HTR-8/SVneo (cell line): ENCODE measurements around the gene DDIAS.
"Not testable (repeated sequence)": the region's sequence is repeated elsewhere in the genome, so short reads cannot be mapped to it uniquely, and the experiment has no call there.

ENCODE experiments used
- DNase-seq: peaks from one replicate; pipeline ENCODE4 v3.0.0; 2011; ENCODE audit warnings: low spot score, mixed read lengths; ENCODE audit not compliant: insufficient read length
- FAIRE-seq: peaks from 2 replicates; lab custom pipeline; 2011; peaks lifted over from hg19 to GRCh38; lab: Jason Lieb, UNC

DDIAS gene

GRCh38 chr11:82901165-82901921, at the start of gene DDIAS:
Gene DDIAS, plus strand, starts transcription at chr11:82901736. Its CDS starts 13,003 bp downstream, at chr11:82914739.
- DNase-seq: peak; percentile 96
- peak; percentile 65 for FAIRE-seq

DNA sequence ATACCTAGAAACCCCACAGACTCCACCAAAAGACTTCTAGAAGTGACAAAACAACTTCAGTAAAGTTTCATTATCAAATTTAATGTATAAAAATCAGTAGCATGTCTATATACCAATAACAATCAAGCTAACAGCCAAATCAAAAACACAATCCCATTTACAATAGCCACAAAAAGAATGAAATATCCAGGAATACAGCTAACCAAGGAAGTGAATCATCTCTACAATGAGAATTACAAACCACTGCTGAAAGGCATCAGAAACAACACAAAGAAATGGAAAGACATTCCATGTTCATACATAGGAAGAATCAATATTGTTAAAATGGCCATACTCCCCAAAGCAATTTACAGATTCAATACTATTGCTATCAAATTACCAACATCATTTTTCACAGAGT, 47.3 kb upstream of the DDIAS start:
- peak; percentile 20 for FAIRE-seq
- no peak for DNase-seq

- FAIRE-seq, DNase-seq: not testable (repeated sequence)
These were observed 46.6 kb upstream of the DDIAS start for GRCh38 chr11:82854916-82855315.

DNA sequence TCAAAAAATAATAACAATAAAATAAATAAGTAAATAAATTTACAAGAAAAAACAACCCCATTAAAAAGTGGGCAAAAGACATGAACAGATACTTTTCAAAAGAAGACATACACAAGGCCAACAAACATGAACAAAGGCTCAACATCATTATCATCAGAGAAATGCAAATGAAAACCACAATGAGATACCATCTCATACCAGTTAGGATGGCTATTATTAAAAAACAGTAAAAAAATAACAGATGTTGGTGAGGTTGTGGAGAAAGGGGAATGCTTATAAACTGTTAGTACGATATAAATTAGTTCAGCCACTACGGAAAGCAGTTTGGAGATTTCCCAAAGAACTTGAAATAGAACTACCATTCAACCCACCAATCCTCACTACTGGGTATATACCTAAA, 45.9 kb upstream of the DDIAS start:
- DNase-seq: no peak
- no peak for FAIRE-seq

GRCh38 chr11:82857145-82857544, 44.4 kb upstream of the DDIAS start:
- FAIRE-seq: no peak
- no peak for DNase-seq

GRCh38 chr11:82858133-82858532, 43.4 kb upstream of the DDIAS start:
- no peak for DNase-seq
- FAIRE-seq: peak; percentile 55

DNA sequence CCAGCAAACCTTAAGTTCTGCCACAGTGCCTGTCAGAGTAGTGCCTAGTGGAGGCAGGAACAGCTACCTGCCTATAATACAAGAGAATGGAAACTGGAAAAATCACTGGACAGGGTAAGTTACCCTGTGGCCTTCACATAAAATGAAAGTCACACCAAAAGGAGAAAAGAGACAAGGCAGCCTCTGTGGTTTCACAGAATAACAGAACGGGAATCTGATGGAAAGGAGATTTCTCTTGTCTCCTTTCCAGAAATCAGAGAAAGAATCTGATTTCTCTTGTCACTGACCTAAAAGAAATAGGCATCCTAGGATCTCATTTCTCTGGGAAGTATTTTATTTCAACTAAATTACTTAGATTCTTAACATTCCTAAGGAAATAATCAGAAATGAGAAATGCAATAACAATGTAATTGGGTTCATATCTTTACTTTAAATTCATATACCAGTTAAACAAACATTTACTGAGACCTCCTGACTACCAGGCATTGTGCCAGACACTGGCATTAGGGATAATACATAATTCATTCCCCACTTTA, 42.9 kb upstream of the DDIAS start:
- FAIRE-seq (peak; percentile 78), DNase-seq (peak; percentile 56)

DNA sequence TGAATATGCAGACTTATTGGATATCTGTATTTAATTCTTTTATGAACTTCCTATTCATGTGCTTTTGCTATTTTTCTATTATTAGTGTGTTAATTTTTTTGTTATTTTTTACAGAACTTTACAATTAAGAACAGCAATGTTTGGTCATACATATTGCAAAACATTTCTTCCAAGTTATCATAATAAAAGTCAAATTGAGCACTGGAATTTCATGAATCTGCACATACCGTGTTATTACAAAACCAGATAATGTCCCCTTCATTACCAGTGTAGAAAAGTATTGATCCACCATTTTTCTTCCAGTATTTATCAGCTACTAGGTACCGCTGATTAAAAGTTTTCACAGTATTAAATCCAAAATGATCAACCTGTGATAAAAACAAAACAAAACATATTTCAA, 41.8 kb upstream of the DDIAS start:
- DNase-seq: no peak
- no peak for FAIRE-seq

- FAIRE-seq (no peak), DNase-seq (no peak)
These were observed 39.2 kb upstream of the DDIAS start for GRCh38 chr11:82862379-82862778.

GRCh38 chr11:82863209-82863608, 38.3 kb upstream of the DDIAS start:
- FAIRE-seq: no peak
- DNase-seq: no peak

GRCh38 chr11:82864268-82864667, 37.3 kb upstream of the DDIAS start:
- peak; percentile 38 for FAIRE-seq

DNA sequence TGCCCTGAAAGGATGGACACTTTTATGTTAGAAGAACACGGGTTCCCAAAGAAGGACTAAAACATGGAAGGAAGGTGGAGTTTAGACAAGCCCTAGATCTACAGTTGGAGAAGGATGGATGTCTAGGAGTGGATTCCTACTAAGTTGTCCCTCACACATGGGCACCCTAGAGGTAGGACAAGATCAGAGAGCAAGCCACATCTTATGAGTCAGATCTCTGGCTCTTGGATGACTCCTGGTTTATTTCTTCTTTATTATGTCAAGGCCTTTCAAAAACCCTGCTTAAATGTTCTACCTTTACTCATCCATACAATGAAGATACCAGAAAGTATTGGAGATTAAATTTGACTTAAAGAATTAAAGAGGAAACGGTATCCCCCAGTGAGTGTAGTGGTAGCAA, 35.7 kb upstream of the DDIAS start:
- FAIRE-seq (no peak), DNase-seq (no peak)

More at GRCh38 chr11:82864268-82864667, 37.3 kb upstream of the DDIAS start:
- peak; percentile 58 for DNase-seq

- FAIRE-seq (no peak), DNase-seq (peak; percentile 58)
These were observed 33.9 kb upstream of the DDIAS start for GRCh38 chr11:82867495-82868082.

DNA sequence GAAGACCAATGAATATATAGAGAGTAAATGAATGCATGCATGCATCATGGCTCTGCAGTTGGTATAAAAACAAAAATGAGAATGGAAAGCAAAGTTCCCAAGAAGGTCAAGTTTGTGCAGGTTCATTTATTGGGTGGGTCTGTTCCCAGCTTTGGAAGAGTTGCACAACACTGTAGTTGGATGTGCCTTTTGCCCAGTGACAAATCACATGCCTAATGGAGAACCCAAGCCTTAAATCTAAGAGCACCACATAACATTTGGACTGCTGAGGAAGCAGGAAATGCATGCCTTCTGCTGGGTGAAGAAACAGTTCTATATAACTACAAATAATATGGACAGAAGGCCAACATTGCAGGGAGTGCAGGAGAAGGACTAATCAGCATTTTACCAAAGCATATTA, 31.9 kb upstream of the DDIAS start:
- DNase-seq: no peak
- no peak for FAIRE-seq

DNA sequence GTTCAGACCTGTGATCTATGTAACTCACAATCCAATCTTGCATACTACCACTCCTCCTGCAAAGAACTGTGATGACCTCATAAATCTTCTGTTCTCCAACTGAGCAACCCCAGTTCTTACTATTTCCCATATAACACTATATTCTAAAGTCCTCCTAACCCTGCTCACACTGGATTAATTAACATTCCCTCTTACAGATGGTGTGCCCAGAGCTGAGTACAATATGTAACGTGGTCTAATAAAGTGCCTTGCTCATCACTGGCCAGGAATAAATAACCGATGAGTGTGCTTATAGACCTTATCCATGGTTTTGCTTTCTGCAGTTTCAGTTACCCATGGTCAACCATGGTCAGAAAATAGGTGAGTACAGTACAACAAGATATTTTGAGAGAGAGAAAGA, 29.9 kb upstream of the DDIAS start:
- DNase-seq (no peak), FAIRE-seq (no peak)

DNA sequence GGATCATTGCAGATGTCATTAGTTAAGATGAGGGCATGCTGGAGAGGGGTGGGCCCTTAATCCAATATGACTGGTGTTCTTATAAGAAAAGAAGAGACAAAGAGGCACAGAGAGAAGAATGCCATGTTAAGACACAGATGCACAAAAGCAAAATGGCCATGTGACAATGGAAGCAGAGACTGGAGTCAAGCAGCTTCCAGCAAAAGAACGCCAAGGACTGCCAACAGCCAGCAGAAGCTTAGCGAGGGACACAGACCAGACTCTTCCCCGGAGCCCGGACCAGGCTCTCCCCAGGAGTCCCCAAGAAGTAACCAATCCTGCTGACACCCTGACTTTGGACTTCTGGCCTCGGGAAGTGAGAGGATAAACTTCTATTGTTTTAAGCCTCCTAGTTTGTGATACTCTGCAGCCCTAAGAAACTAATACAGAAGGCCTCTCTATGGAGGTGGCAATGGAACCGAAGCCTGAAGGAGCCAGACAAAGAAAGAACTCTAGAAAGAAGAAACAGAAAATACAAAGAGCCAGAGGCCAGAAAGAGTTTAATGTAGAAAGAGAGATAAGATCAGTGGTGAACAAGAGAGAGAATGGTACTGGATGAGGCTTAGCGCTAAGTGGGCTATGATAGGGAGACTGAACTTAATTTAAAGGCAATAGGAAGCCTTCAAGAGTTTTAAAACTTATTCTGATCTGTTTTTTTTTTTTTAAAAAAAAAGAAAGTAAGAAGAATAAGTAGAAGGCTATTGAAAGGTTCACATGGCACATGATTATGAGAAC, 29.0 kb upstream of the DDIAS start:
- DNase-seq: no peak
- no peak for FAIRE-seq

- DNase-seq: no peak
These were observed 27.6 kb upstream of the DDIAS start for GRCh38 chr11:82873919-82874333.

GRCh38 chr11:82874646-82875523, 26.7 kb upstream of the DDIAS start:
- DNase-seq: no peak
- FAIRE-seq: no peak

More at GRCh38 chr11:82873919-82874333, 27.6 kb upstream of the DDIAS start:
- FAIRE-seq: peak; percentile 70

- FAIRE-seq (no peak), DNase-seq (no peak)
These were observed 17.7 kb upstream of the DDIAS start for GRCh38 chr11:82883853-82884252.
